Natural killer cell treated with Interleukin-12 subunit alpha and Interleukin-12 subunit beta and Interleukin-15 and Interleukin-18, amount 100 ng/mL, for 72 hours (primary cell): ENCODE data around the gene CCDC157. TPM values are rescaled to one million over a fixed set of nuclear protein-coding genes. Genes with fewer than 3 reads are reported as not detected.
A peak's percentile ranks its signal among the peaks of the same experiment; 100 is the strongest.

Experiments used
- ATAC-seq, 2 donors: fragments of 150-1000 bp; cut with Tn5 transposase in 1 of 2; sonication (Bioruptor Pico), chemical (Tn5 transposase) in 1 of 2; 2 replicates each; pipeline ENCODE4 v1.10.0; 2021
- DNase-seq: peaks from one replicate; pipeline ENCODE4 v3.0.0; 2022; ENCODE audit warnings: low spot score
- H3K27ac Mint-ChIP-seq, 2 donors: 1 replicate in 1 of 2; 2 replicates in 1 of 2; pipeline ENCODE4 v1.8.0; 2022; ENCODE audit warnings: mixed read lengths in 2 of 2, mild to moderate bottlenecking in 1 of 2, moderate library complexity in 1 of 2
- H3K27me3 Mint-ChIP-seq, 2 donors: 1 replicate in 1 of 2; 2 replicates in 1 of 2; pipeline ENCODE4 v1.8.0; 2022; ENCODE audit warnings: mixed read lengths in 2 of 2
- H3K36me3 Mint-ChIP-seq: one replicate; pipeline ENCODE4 v1.8.0; 2022; ENCODE audit warnings: mixed read lengths
- H3K4me1 Mint-ChIP-seq, 2 donors: 1 replicate in 1 of 2; 2 replicates in 1 of 2; pipeline ENCODE4 v1.8.0; 2022; ENCODE audit warnings: low read depth in 2 of 2, mixed read lengths in 2 of 2, mild to moderate bottlenecking in 1 of 2
- H3K4me3 Mint-ChIP-seq: one replicate; pipeline ENCODE4 v1.8.0; 2022; ENCODE audit warnings: mixed read lengths
- H3K9me3 Mint-ChIP-seq: 2 replicates; pipeline ENCODE4 v1.8.0; 2022; ENCODE audit warnings: mixed read lengths
- total RNA-seq, 2 donors: library from RNA; stranded (reverse); gene quantifications; one replicate each; pipeline ENCODE4 v1.2.3, GENCODE V29; 2022

CCDC157 gene
- total RNA-seq, 2 donors from 2014 or later: 3.3 to 6.8 TPM

DNA sequence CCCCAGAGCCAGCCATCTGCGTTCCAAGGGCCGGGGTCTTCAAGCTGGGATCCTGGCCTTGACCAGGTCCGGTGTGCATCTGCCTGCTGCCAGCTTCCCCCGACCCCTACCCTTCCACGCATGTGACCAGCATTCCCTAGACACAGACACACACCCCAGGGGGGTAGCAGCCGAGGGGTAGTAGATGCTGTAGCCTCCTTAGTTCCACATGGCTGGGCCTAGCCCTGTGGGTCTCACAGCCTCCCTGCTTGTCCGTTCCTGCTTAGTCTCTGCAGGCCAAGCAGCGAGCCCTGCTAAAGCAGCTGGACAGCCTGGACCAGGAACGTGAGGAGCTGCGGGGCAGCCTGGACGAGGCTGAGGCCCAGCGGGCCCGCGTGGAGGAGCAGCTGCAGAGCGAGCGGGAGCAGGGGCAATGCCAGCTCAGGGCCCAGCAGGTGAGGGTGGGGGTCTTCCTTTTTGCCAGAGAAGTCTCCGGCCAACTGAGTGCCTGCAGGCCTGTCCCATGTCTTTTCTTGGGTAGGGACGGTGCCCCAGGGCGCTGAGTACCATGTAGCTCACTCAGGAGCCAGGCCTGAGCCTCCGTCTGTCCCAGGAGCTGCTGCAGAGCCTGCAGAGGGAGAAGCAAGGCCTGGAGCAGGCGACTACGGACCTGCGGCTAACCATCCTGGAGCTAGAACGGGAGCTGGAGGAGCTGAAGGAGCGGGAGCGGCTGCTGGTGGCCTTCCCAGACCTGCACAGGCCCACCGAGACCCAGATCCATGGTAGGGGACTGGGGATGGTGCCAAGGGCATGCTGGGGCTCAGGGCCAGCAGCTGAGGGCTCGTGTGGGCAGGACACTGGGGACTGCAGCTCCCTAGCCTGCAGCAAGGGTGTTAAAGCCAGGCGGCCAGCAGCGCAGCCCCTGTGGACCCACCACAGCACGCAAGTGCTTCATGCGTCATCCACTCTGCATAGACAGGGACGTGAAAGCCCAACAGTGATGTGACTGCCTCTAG is 16.8 kb downstream of the CCDC157 start:
- Mint-ChIP-seq H3K4me1 (no peaks in the 10 kb centered on the region), H3K9me3 (no peaks in the 10 kb centered on the region), H3K36me3 (no peaks in the 10 kb centered on the region), H3K4me3 (no peak overlapping the region), H3K27me3 (no peaks in the 10 kb centered on the region), H3K27ac (no peak overlapping the region)
- ATAC-seq (no peak), DNase-seq (no peak)

DNA sequence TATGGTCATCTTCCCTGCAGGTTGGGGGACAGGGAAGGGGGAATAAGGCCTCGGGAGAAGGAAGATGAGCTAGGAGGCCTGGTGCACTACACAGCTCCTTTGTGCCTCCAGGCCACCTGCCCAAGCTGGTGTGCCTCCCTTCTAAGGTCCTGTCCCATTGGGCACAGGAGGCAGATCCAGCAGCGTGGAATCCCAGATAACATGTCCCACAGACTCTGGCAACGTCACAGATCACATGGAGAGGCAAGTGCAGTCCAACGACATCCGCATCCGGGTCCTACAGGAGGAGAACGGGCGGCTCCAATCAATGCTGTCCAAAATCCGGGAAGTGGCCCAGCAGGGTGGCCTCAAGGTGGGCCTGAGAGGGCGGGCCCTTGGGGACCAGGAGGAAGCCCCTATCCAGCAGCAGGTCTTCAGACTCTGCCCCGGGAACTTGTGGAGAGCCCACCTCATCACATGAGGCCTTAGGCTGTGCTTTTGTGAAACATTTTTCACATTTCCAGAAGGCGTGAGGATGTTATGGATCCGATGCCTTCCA is 18.6 kb downstream of the CCDC157 start:
- H3K36me3 Mint-ChIP-seq: no peaks in the 10 kb centered on the region
- no peak overlapping the region for H3K4me3 Mint-ChIP-seq
- no peaks in the 10 kb centered on the region for H3K27me3 Mint-ChIP-seq
- no peak for DNase-seq
- no peaks in the 10 kb centered on the region for H3K9me3 Mint-ChIP-seq
- no peaks in the 10 kb centered on the region for H3K4me1 Mint-ChIP-seq
- ATAC-seq: no peak
- no peak overlapping the region for H3K27ac Mint-ChIP-seq

GRCh38 chr22:30380011-30380410 is 23.2 kb downstream of the CCDC157 start:
- H3K4me3 Mint-ChIP-seq: no peak overlapping the region
- no peaks in the 10 kb centered on the region for H3K9me3 Mint-ChIP-seq
- no peaks in the 10 kb centered on the region for H3K27me3 Mint-ChIP-seq
- H3K36me3 Mint-ChIP-seq: no peaks in the 10 kb centered on the region
- DNase-seq (no peak), ATAC-seq (no peak)
- no peak overlapping the region for H3K27ac Mint-ChIP-seq
- H3K4me1 Mint-ChIP-seq: no peaks in the 10 kb centered on the region

DNA sequence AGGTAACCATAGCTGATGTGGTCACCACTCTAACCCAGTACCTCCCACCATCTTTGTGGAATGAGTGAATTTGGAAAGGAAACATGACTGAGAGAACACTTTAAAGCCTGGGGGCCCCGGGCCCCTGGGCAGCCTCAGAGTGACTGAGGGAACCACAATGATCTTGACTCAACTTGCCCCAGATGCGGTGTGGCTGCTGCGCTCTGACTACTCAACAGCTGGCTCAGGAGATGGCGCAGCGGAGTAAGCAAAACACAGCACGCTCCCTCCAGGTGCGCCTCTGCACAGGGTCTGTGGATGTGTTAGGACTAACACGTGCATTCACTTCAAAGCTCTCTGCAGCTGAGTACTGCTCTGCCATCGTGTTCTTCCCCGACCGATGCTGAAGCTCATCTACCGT is 24.5 kb downstream of the CCDC157 start:
- no peaks in the 10 kb centered on the region for H3K4me1 Mint-ChIP-seq
- H3K9me3 Mint-ChIP-seq: no peaks in the 10 kb centered on the region
- ATAC-seq (no peak), DNase-seq (no peak)
- no peak overlapping the region for H3K27ac Mint-ChIP-seq
- no peaks in the 10 kb centered on the region for H3K27me3 Mint-ChIP-seq
- H3K4me3 Mint-ChIP-seq: no peak overlapping the region
- H3K36me3 Mint-ChIP-seq: no peaks in the 10 kb centered on the region

- no peak overlapping the region for H3K4me3 Mint-ChIP-seq
- no peak overlapping the region for H3K27ac Mint-ChIP-seq
- no peak for DNase-seq
- H3K4me1 Mint-ChIP-seq: peaks cover 0 to 1% of the 10 kb centered on the region in 2 donors
- H3K27me3 Mint-ChIP-seq: peaks cover 0 to under 1% of the 10 kb centered on the region in 2 donors
- no peaks in the 10 kb centered on the region for H3K9me3 Mint-ChIP-seq
- ATAC-seq: no peak
- no peaks in the 10 kb centered on the region for H3K36me3 Mint-ChIP-seq
Measured at GRCh38 chr22:30382340-30382739, 25.5 kb downstream of the CCDC157 start.

- H3K27ac Mint-ChIP-seq: no peak overlapping the region
- H3K36me3 Mint-ChIP-seq: no peaks in the 10 kb centered on the region
- H3K9me3 Mint-ChIP-seq: no peaks in the 10 kb centered on the region
- DNase-seq (no peak), ATAC-seq (no peak)
- no peak overlapping the region for H3K4me3 Mint-ChIP-seq
- peaks cover 0 to 4% of the 10 kb centered on the region in 2 donors for H3K27me3 Mint-ChIP-seq
- peaks cover 0 to 3% of the 10 kb centered on the region in 2 donors for H3K4me1 Mint-ChIP-seq
Measured at GRCh38 chr22:30383061-30383460, 26.3 kb downstream of the CCDC157 start.

DNA sequence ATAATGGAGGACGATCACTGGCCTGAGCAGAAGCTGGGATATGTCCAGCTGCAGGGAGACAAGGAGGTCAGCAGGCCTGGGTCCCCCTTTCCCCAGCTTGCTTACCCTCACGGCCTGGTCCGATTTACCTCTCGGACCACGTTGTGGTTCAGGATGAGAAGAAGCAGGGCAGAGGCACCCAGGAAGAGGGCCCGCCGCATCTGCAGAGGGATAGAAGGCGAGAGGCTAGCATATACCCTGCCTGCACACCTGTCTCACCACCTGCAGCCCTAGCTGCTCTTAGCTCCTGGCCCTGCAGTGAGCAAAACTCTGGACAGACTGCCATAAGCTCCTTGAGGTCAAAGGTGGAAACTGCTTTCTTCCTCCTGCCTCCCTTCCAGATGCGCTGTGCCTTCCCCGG is 29.1 kb downstream of the CCDC157 start:
- peak overlapping the region; percentile 52 for H3K4me3 Mint-ChIP-seq
- H3K9me3 Mint-ChIP-seq: no peaks in the 10 kb centered on the region
- no peaks in the 10 kb centered on the region for H3K36me3 Mint-ChIP-seq
- ATAC-seq: no peak
- no peak for DNase-seq
- H3K4me1 Mint-ChIP-seq: peaks cover under 1 to 3% of the 10 kb centered on the region in 2 donors
- H3K27ac Mint-ChIP-seq: no peak overlapping the region
- peaks cover 0 to 4% of the 10 kb centered on the region in 2 donors for H3K27me3 Mint-ChIP-seq

DNA sequence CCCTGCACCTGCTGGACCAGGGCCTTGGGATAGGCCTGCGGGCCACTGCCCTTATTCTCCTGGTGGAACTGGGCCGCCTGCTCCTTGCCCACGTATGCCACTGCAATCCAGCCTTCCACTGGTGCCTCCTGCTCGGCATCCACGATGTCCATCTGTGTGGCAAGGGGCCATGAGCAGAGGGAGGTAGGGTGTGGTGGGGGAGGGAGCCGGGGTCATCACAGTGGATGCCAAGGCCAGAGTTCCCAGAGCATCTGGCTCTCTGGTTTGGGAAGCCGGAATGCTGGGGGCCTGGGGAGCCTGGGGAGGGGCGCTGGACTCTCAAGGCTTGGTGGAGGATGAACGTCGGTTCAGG is 29.8 kb downstream of the CCDC157 start:
- Mint-ChIP-seq H3K4me3 (peak overlapping the region; percentile 52), H3K27me3 (peaks cover 0 to 4% of the 10 kb centered on the region in 2 donors), H3K36me3 (no peaks in the 10 kb centered on the region), H3K9me3 (no peaks in the 10 kb centered on the region), H3K4me1 (peaks cover 6 to 7% of the 10 kb centered on the region in 2 donors), H3K27ac (peak overlapping the region in 1 of 2 donors; percentile 56)
- ATAC-seq: no peak
- DNase-seq: no peak

DNA sequence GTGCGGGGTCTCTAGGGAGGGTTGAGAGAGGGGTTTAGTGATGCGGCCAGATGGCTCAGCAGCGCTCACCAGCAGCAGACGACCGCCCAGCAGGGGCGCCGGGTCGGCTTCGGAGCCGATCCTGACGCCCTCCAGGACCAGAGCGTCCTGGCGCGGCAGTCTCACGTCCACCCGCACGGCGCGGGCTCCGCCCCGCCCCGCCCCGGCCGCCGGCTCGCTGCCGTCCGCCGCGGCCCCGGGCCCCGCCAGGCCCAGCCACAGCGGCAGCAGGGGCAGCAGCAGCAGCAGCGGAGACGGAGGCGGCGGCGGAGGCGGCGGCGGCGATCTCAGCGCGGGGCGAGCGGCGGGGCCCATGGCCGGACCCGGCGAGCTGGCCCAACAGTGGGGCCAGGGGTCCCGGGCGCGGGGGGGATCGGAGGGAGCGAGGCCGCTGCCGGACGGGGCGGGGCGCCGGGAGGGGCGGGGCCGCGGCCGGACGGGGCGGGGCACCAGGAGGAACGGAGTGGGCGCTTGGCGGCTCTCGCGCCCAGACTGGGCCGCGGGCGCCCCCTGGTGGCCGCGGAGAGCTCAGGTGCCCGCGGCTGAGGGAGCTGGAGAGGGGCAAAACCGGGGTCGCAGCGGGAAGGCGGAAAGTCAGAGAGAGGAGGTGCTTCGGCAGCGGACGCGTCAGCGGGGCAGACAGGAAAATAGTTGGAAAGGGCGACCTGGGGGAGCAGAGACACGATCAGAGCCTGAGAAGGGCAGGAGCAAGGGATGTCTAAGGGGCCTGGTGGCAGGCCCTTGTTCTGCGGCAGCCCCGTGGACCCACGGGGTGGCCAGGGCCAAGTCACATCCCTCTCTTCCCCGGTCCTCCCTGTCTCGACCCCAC is 30.4 kb downstream of the CCDC157 start, which contains the start of gene RNF215:
RNF215 (minus strand) TSS at position 452 of the 868 bp plus-strand sequence; CDS start at position 354, 98 bp downstream.
- Mint-ChIP-seq H3K4me3 (peak within 1 kb of the TSS; percentile 52), H3K4me1 (peaks cover 6 to 7% of the 10 kb centered on the region in 2 donors), H3K27ac (peak within 1 kb of the TSS in 1 of 2 donors; percentile 56), H3K27me3 (peaks cover 0 to 4% of the 10 kb centered on the region in 2 donors), H3K9me3 (no peaks in the 10 kb centered on the region), H3K36me3 (no peaks in the 10 kb centered on the region)
- peak; percentile 91 for DNase-seq
- peak; percentile 95 to 97 for ATAC-seq

DNA sequence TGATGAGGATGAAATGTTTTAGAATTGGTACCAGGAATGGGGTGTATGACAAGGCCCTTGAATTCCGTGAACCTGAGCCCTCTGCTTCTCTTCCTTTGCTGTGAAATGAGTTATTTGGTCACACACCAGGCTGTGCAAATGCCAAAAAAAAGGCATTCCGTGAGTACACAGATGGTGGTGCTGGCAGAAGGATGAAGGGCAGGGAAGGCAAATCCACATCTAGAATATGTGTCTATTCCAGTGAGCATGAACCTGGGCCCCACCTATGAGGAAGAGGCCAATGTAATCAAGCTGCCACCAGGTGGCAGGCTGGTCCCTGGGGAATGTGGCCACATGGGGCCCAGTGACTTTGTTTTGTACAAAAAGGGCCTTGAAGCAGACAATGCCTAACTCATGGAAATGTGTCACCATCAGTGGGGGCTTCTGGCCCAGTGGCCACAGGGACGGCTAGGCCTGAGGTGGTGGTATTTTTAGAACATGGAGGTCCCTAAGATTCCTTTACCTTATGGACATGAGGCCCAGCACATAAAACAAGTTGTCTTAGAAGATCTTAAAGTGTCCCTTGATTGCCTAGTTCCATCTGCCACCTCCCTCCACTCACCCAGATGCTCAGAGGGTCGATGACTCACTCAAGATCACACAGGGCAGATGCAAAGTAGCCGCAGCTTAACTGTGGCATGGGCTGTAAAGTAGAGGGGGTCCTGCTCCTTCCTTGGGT is 34.3 kb downstream of the CCDC157 start:
- H3K4me3 Mint-ChIP-seq: no peak overlapping the region
- DNase-seq (peak; percentile 76), ATAC-seq (peak in 1 of 2 donors; percentile 33)
- peaks cover 6 to 7% of the 10 kb centered on the region in 2 donors for H3K4me1 Mint-ChIP-seq
- no peaks in the 10 kb centered on the region for H3K9me3 Mint-ChIP-seq
- peaks cover 5 to 6% of the 10 kb centered on the region in 2 donors for H3K27me3 Mint-ChIP-seq
- no peaks in the 10 kb centered on the region for H3K36me3 Mint-ChIP-seq
- peak overlapping the region in 1 of 2 donors; percentile 10 for H3K27ac Mint-ChIP-seq

DNA sequence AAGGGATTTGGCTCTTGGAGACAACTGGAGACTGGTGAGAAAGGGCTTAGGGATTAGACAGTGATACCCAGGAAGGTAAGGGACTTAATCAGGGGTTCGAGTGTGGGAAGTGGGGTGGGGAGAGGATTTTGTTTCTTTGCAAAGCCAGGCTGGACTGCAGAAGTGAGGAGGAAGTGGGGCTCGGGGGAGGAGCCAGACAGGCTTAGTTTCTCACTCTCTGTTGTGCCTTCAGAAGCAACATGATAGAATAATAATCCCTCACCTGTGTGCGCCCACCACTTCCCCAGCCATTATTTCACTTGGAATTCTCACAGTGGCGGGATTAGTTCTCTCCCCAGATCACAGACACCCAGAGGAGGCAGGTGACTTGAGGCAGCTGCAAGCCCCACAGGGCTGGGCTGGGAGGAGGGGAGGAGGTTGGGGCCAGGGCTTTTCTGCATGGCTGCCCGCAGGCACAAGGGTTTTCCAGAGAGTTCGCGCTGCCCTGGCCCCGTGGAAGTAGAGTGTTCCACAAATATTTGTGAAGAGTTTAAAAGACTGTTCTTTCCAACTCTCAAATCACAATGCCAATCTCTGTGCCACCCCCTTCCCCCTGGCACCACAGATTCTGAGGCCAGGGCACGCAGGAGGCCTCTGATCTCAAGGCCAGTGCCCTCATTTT is 36.0 kb downstream of the CCDC157 start:
- no peak for ATAC-seq
- H3K9me3 Mint-ChIP-seq: no peaks in the 10 kb centered on the region
- H3K4me3 Mint-ChIP-seq: no peak overlapping the region
- peaks cover 4 to 5% of the 10 kb centered on the region in 2 donors for H3K27me3 Mint-ChIP-seq
- no peak for DNase-seq
- H3K36me3 Mint-ChIP-seq: no peaks in the 10 kb centered on the region
- peaks cover 3 to 9% of the 10 kb centered on the region in 2 donors for H3K4me1 Mint-ChIP-seq
- H3K27ac Mint-ChIP-seq: no peak overlapping the region

GRCh38 chr22:30393322-30393680 is 36.5 kb downstream of the CCDC157 start:
- H3K4me1 Mint-ChIP-seq: peaks cover 8 to 14% of the 10 kb centered on the region in 2 donors
- ATAC-seq (no peak), DNase-seq (no peak)
- peaks cover 7 to 9% of the 10 kb centered on the region in 2 donors for H3K27me3 Mint-ChIP-seq
- H3K36me3 Mint-ChIP-seq: no peaks in the 10 kb centered on the region
- H3K4me3 Mint-ChIP-seq: no peak overlapping the region
- no peaks in the 10 kb centered on the region for H3K9me3 Mint-ChIP-seq
- H3K27ac Mint-ChIP-seq: no peak overlapping the region
